ENCODE results near the gene ZNF625. TPM values are rescaled to one million over a fixed set of nuclear protein-coding genes. Genes with fewer than 3 reads are reported as not detected.

Gene ZNF625
- total RNA-seq, 1 experiment from 2014 or later: 30.7 TPM

- Histone ChIP-seq H3K4me1 (ENCODE audit: insufficient read depth, low read length) (no peaks in the 10 kb centered on the region), H3K27me3 (ENCODE audit: insufficient read depth, low read length) (no peaks in the 10 kb centered on the region), H2AFZ (ENCODE audit: low read length) (no peak overlapping the region), H2BK12ac (ENCODE audit: insufficient read length, low read depth, low read length) (no peak overlapping the region), H3K4me2 (ENCODE audit: insufficient read depth, insufficient read length, low read length) (no peak overlapping the region), H2BK5ac (ENCODE audit: insufficient read length, low read length) (no peak overlapping the region), H3K79me1 (ENCODE audit: insufficient read depth, low read depth, low read length, poor library complexity, severe bottlenecking) (no peaks in the 10 kb centered on the region), H3K27ac (ENCODE audit: insufficient read length, low read depth, low read length) (no peak overlapping the region), H3K56ac (ENCODE audit: insufficient read length, low read depth, low read length) (no peak overlapping the region), H4K91ac (ENCODE audit: insufficient read length, low read depth, low read length) (no peak overlapping the region), H2BK120ac (ENCODE audit: low read depth, low read length, poor library complexity, severe bottlenecking) (no peak overlapping the region), H3K9me3 (ENCODE audit: control insufficient read depth, low read depth, low read length) (peaks cover 51% of the 10 kb centered on the region), H3T11ph (ENCODE audit: low read length) (no peak overlapping the region), H3K23me2 (ENCODE audit: insufficient read length, low read depth, low read length, poor library complexity, severe bottlenecking) (no peaks in the 10 kb centered on the region), H4K5ac (ENCODE audit: insufficient read length, low read depth, low read length) (no peak overlapping the region), H3K14ac (ENCODE audit: insufficient read depth, low read length) (no peak overlapping the region), H2BK15ac (ENCODE audit: low read depth, low read length) (no peak overlapping the region), H2BK20ac (ENCODE audit: low read depth, low read length, poor library complexity, severe bottlenecking) (no peak overlapping the region), H3K18ac (ENCODE audit: insufficient read length, low read depth, low read length) (no peak overlapping the region), H4K20me1 (ENCODE audit: control insufficient read depth, insufficient read depth, insufficient read length) (no peaks in the 10 kb centered on the region), H3K79me2 (ENCODE audit: insufficient read depth, low read length) (no peaks in the 10 kb centered on the region), H3K4ac (ENCODE audit: low read depth, low read length) (no peak overlapping the region), H2AK5ac (ENCODE audit: insufficient read length, low read length) (no peak overlapping the region), H3K9ac (ENCODE audit: extremely low read depth, insufficient read length, low read length) (no peak overlapping the region), H3K23ac (ENCODE audit: insufficient read length, low read depth, low read length) (no peak overlapping the region), H4K8ac (replicated peaks; ENCODE audit: insufficient read length, low read depth, low read length) (no peak overlapping the region)
- H3K36me3 Mint-ChIP-seq (ENCODE audit: insufficient read depth in 1 of 3, low read depth in 3 of 3): peaks cover 76 to 84% (median 82%) of the 10 kb centered on the region in 3 experiments
- no peak overlapping the region for H3K27ac Mint-ChIP-seq
- H3K4me3 Mint-ChIP-seq: no peak overlapping the region
- WGBS (ENCODE audit: extremely low coverage, insufficient read length, low lambda C conversion rate): no CpG with 5 or more reads among the region's 8 CpGs
- H3K4me1 Mint-ChIP-seq: no peaks in the 10 kb centered on the region
- peaks cover 3% of the 10 kb centered on the region; the same call in 1 of the 2 replicates for H3K27me3 Mint-ChIP-seq (ENCODE audit: low read depth)
- TF ChIP-seq CTCF (conservative IDR thresholded peaks at IDR 0.05): no peak
- no peak for DNase-seq
- peaks cover 73 to 78% of the 10 kb centered on the region in 2 experiments for H3K9me3 Mint-ChIP-seq
Observed at GRCh38 chr19:12111943-12112637, 44.4 kb downstream of the ZNF625 start.
